ENCODE data around the gene LHFPL6.

GRCh38 chr13:39599842-39600241, 3.2 kb downstream of the LHFPL6 start:
- TF ChIP-seq FOXA1 (IDR thresholded peaks at IDR 0.05) (no peak), FOXK2 (IDR thresholded peaks at IDR 0.05) (no peak), TARDBP (IDR thresholded peaks at IDR 0.05) (no peak), BHLHE40 (IDR thresholded peaks at IDR 0.05; ENCODE audit: borderline replicate concordance) (no peak), SUZ12 (IDR thresholded peaks at IDR 0.05) (no peak), HDGF (IDR thresholded peaks at IDR 0.05; ENCODE audit: borderline replicate concordance) (no peak)

All from HEK293T (cell line).